H1 (cell line): Measurements from ENCODE around the gene USP54. TPM values are rescaled to one million over a fixed set of nuclear protein-coding genes. Genes with fewer than 3 reads are reported as not detected.

Experiments used
- CTCF ChIA-PET: fragments of 300-600 bp; sonication (Branson Sonifier 250); formaldehyde crosslinking; loops from one replicate; lab custom pipeline; 2021; ENCODE audit not compliant: partially characterized antibody; lab: Charles Lee
- POLR2A ChIA-PET: fragments of 300-600 bp; sonication (Branson Sonifier 250); formaldehyde crosslinking; loops from one replicate; lab custom pipeline; 2021; ENCODE audit warnings: inconsistent platforms; ENCODE audit not compliant: partially characterized antibody; lab: Charles Lee
- DNase-seq, 2 experiments: peaks; one replicate each; pipeline versions ENCODE4 v3.0.0 to v3.0.0-alpha.2; 2010 to 2022; ENCODE audit warnings: low spot score in 2 of 2, low read depth in 1 of 2, mixed read lengths in 1 of 2
- FAIRE-seq: peaks from 2 replicates; lab custom pipeline; 2011; peaks lifted over from hg19 to GRCh38; lab: Jason Lieb, UNC
- H2AFZ ChIP-seq: 2 replicates; pipeline ENCODE4 v1.8.1; 2012; ENCODE audit warnings: low read length, inconsistent platforms
- H2AK5ac ChIP-seq: 2 replicates; pipeline ENCODE4 v1.6.1; 2013; ENCODE audit warnings: low read depth, low read length
- H2BK120ac ChIP-seq: replicated peaks from 2 replicates; pipeline ENCODE3; 2013; ENCODE audit warnings: low read depth, low read length, inconsistent platforms
- H2BK12ac ChIP-seq: 2 replicates; pipeline ENCODE4 v1.6.1; 2013; ENCODE audit warnings: low read depth, low read length
- H2BK15ac ChIP-seq: 2 replicates; pipeline ENCODE4 v1.6.1; 2013; ENCODE audit warnings: low read length
- H2BK20ac ChIP-seq: 2 replicates; pipeline ENCODE4 v1.6.1; 2013; ENCODE audit warnings: low read length
- H2BK5ac ChIP-seq: 2 replicates; pipeline ENCODE4 v1.6.1; 2013; ENCODE audit warnings: low read depth, low read length
- H3K14ac ChIP-seq: 2 replicates; pipeline ENCODE4 v1.6.1; 2013; ENCODE audit warnings: inconsistent platforms; ENCODE audit not compliant: insufficient read length
- H3K18ac ChIP-seq: 2 replicates; pipeline ENCODE4 v1.6.1; 2013; ENCODE audit warnings: low read length; ENCODE audit errors: extremely low read depth
- H3K23ac ChIP-seq: 2 replicates; pipeline ENCODE4 v1.6.1; 2013; ENCODE audit warnings: inconsistent platforms; ENCODE audit not compliant: insufficient read length
- H3K23me2 ChIP-seq: 2 replicates; pipeline ENCODE4 v1.6.1; 2013; ENCODE audit warnings: low read depth, low read length
- H3K27ac ChIP-seq: 2 replicates; pipeline ENCODE4 v1.6.1; 2011; ENCODE audit warnings: low read depth, low read length, inconsistent platforms
- H3K27me3 ChIP-seq, 4 experiments: replicated peaks in 1 of 4; 1 replicate in 1 of 4; 2 replicates in 3 of 4; pipeline versions ENCODE4 v1.6.1 to v1.8.1; 2011 to 2013; ENCODE audit warnings: low read length in 3 of 4, mild to moderate bottlenecking in 3 of 4, inconsistent platforms in 2 of 4, mixed read lengths in 2 of 4, moderate library complexity in 1 of 4; ENCODE audit not compliant: control insufficient read depth in 3 of 4, insufficient read depth in 3 of 4; ENCODE audit errors: extremely low read depth in 1 of 4
- H3K36me3 ChIP-seq, 4 experiments: 2 replicates each; pipeline versions ENCODE4 v1.6.1 to v1.8.1; 2011 to 2013; ENCODE audit warnings: mild to moderate bottlenecking in 4 of 4, low read length in 3 of 4, moderate library complexity in 2 of 4, control low read depth in 1 of 4, inconsistent platforms in 1 of 4; ENCODE audit not compliant: insufficient read depth in 4 of 4, control insufficient read depth in 2 of 4
- H3K4ac ChIP-seq: replicated peaks from 2 replicates; pipeline ENCODE3; 2013; ENCODE audit warnings: low read length, low read depth, mixed read lengths, inconsistent platforms; ENCODE audit not compliant: insufficient read length
- H3K4me1 ChIP-seq, 4 experiments: replicated peaks in 1 of 4; 1 replicate in 1 of 4; 2 replicates in 3 of 4; pipeline versions ENCODE4 v1.6.1 to v1.8.1; 2011 to 2013; ENCODE audit warnings: low read length in 3 of 4, inconsistent platforms in 2 of 4, mixed read lengths in 1 of 4; ENCODE audit not compliant: insufficient read depth in 4 of 4, control insufficient read depth in 3 of 4
- H3K4me2 ChIP-seq, 2 experiments: 2 replicates each; pipeline versions ENCODE4 v1.6.1 to v1.8.1; 2011 to 2013; ENCODE audit warnings: low read depth in 2 of 2, low read length in 2 of 2, control low read depth in 1 of 2, inconsistent platforms in 1 of 2, mild to moderate bottlenecking in 1 of 2; ENCODE audit not compliant: insufficient read depth in 1 of 2
- H3K4me3 ChIP-seq, 4 experiments: fragments of 200-600, 300-600 bp in 1 of 4; sonication (generic), shearing (Covaris generic), sonication (Bioruptor Twin) in 1 of 4; 2 replicates each; pipeline versions ENCODE4 v1.5.1 to v1.8.1; 2011 to 2016; ENCODE audit warnings: low read length in 4 of 4, low read depth in 3 of 4, control low read depth in 2 of 4, inconsistent platforms in 2 of 4, mild to moderate bottlenecking in 2 of 4, mixed read lengths in 1 of 4, moderate library complexity in 1 of 4; ENCODE audit not compliant: insufficient read depth in 2 of 4; ENCODE audit errors: extremely low read depth in 1 of 4
- H3K56ac ChIP-seq: replicated peaks from 2 replicates; pipeline ENCODE3; 2013; ENCODE audit warnings: low read depth, mild to moderate bottlenecking, mixed read lengths, low read length, inconsistent platforms; ENCODE audit not compliant: insufficient read length
- H3K79me1 ChIP-seq: 2 replicates; pipeline ENCODE4 v1.6.1; 2013; ENCODE audit warnings: low read depth, low read length, control low read depth
- H3K79me2 ChIP-seq, 2 experiments: 2 replicates each; pipeline versions ENCODE4 v1.6.1 to v1.8.1; 2012 to 2013; ENCODE audit warnings: low read length in 2 of 2, mild to moderate bottlenecking in 2 of 2, inconsistent platforms in 1 of 2; ENCODE audit not compliant: insufficient read depth in 2 of 2, control insufficient read depth in 1 of 2
- H3K9ac ChIP-seq, 4 experiments: replicated peaks in 1 of 4; 1 replicate in 1 of 4; 2 replicates in 3 of 4; pipeline versions ENCODE4 v1.6.1 to v1.8.1; 2011 to 2013; ENCODE audit warnings: low read depth in 3 of 4, low read length in 3 of 4, control low read depth in 2 of 4, mild to moderate bottlenecking in 2 of 4, moderate library complexity in 2 of 4, inconsistent platforms in 1 of 4; ENCODE audit errors: extremely low read depth in 1 of 4
- H3K9me3 ChIP-seq, 2 experiments: 2 replicates each; pipeline versions ENCODE4 v1.6.1 to v1.8.1; 2012 to 2013; ENCODE audit warnings: mild to moderate bottlenecking in 2 of 2, moderate library complexity in 2 of 2, control low read depth in 1 of 2, inconsistent platforms in 1 of 2, low read depth in 1 of 2, low read length in 1 of 2, mixed read lengths in 1 of 2; ENCODE audit not compliant: insufficient read depth in 2 of 2
- H4K20me1 ChIP-seq, 2 experiments: replicated peaks in 1 of 2; 2 replicates each; pipeline versions ENCODE3 to v1.8.1; 2011 to 2013; ENCODE audit warnings: inconsistent platforms in 2 of 2, low read length in 2 of 2, mild to moderate bottlenecking in 1 of 2; ENCODE audit not compliant: insufficient read depth in 2 of 2, control insufficient read depth in 1 of 2
- H4K5ac ChIP-seq: 2 replicates; pipeline ENCODE4 v1.6.1; 2013; ENCODE audit warnings: low read length, low read depth, mixed read lengths, inconsistent platforms; ENCODE audit not compliant: insufficient read length
- H4K8ac ChIP-seq: 2 replicates; pipeline ENCODE4 v1.8.0; 2013; ENCODE audit warnings: mild to moderate bottlenecking, moderate library complexity, low read length, inconsistent platforms; ENCODE audit not compliant: insufficient read depth; ENCODE audit errors: extremely low read depth
- H4K91ac ChIP-seq: replicated peaks from 2 replicates; pipeline ENCODE3; 2013; ENCODE audit warnings: low read length, mixed read lengths, inconsistent platforms; ENCODE audit not compliant: insufficient read length
- BRCA1 ChIP-seq: IDR thresholded peaks from 2 replicates; pipeline ENCODE4 v1.6.1; 2012; ENCODE audit warnings: low read depth, low read length, improper control_type of control experiment
- CREB1 ChIP-seq: IDR thresholded peaks from 2 replicates; pipeline ENCODE4 v1.6.1; 2012; ENCODE audit warnings: inconsistent platforms
- EZH2 ChIP-seq: fragments of 200-600 bp; sonication (generic); IDR thresholded peaks from 2 replicates; pipeline ENCODE4 v1.7.1; 2012; ENCODE audit warnings: low read depth, mild to moderate bottlenecking, moderate library complexity, low read length, inconsistent platforms; ENCODE audit not compliant: severe bottlenecking
- GTF2F1 ChIP-seq: IDR thresholded peaks from 2 replicates; pipeline ENCODE4 v1.6.1; 2012; ENCODE audit warnings: low read depth, low read length, improper control_type of control experiment, borderline replicate concordance
- JUN ChIP-seq: IDR thresholded peaks from 2 replicates; pipeline ENCODE4 v1.6.1; 2011; ENCODE audit warnings: low read depth, mild to moderate bottlenecking, improper control_type of control experiment, low read length
- POLR2A ChIP-seq, 2 experiments: IDR thresholded peaks; 1 replicate in 1 of 2; 2 replicates in 1 of 2; pipeline ENCODE4 v1.6.1; 2011; ENCODE audit warnings: low read depth in 2 of 2, low read length in 2 of 2, mild to moderate bottlenecking in 2 of 2; ENCODE audit errors: control extremely low read depth in 1 of 2
- RFX5 ChIP-seq: IDR thresholded peaks from 2 replicates; pipeline ENCODE4 v1.6.1; 2011; ENCODE audit warnings: low read depth, low read length, improper control_type of control experiment, borderline replicate concordance
- TAF1 ChIP-seq: IDR thresholded peaks from 2 replicates; pipeline ENCODE4 v1.6.1; 2011; ENCODE audit warnings: mild to moderate bottlenecking, low read depth, low read length
- TAF7 ChIP-seq: optimal IDR thresholded peaks from 2 replicates; pipeline ENCODE3; 2011; ENCODE audit warnings: low read depth, mild to moderate bottlenecking, inconsistent platforms, low read length, moderate library complexity, borderline replicate concordance
- TCF12 ChIP-seq: IDR thresholded peaks from 2 replicates; pipeline ENCODE4 v1.6.1; 2011; ENCODE audit warnings: low read depth, mild to moderate bottlenecking, low read length
- WGBS, 2 experiments: shearing (Covaris generic) in 1 of 2; methylation state at CpG; one replicate each; pipeline versions ENCODE4 v1.1.6 to v1.1.7; 2013 to 2015; ENCODE audit warnings: low lambda C conversion rate in 2 of 2, mixed read lengths in 2 of 2, inconsistent platforms in 1 of 2, low coverage in 1 of 2, missing lambda C conversion rate in 1 of 2; ENCODE audit not compliant: insufficient replicate concordance in 2 of 2, insufficient coverage in 1 of 2, insufficient read length in 1 of 2; ENCODE audit errors: extremely low coverage in 1 of 2, missing lambda C conversion rate in 1 of 2; 5-methylcytosine and 5-hydroxymethylcytosine counted together
- polyA plus RNA-seq, 7 experiments: library from polyadenylated mRNA; depleted of rRNA in 3 of 7; stranded (reverse) in 5 of 7; unstranded in 2 of 7; fragments of >200 nt in 5 of 7; fragments of 200-250 nt in 2 of 7; gene quantifications; 1 replicate in 5 of 7; 2 replicates in 1 of 7; 4 replicates in 1 of 7; pipeline versions ENCODE4 v1.2.1 to v1.2.3, GENCODE V29; 2011 to 2013; ENCODE audit warnings: missing spikeins in 2 of 7, mixed read lengths in 2 of 7
- total RNA-seq: library from RNA; stranded (reverse); fragmentation: NEBNext Ultra II Directional; extraction: Animal tissue kit (Norgen Biotek cat#: 25700); gene quantifications from 2 replicates; pipeline ENCODE4 v1.2.1, GENCODE V29; 2021

USP54 gene
- total and polyA plus RNA-seq, 2 of the 8 experiments (the other 6 are each of a cell fraction or from before 2014, with no cell fraction given), result 46.2 to 65.6 TPM

DNA sequence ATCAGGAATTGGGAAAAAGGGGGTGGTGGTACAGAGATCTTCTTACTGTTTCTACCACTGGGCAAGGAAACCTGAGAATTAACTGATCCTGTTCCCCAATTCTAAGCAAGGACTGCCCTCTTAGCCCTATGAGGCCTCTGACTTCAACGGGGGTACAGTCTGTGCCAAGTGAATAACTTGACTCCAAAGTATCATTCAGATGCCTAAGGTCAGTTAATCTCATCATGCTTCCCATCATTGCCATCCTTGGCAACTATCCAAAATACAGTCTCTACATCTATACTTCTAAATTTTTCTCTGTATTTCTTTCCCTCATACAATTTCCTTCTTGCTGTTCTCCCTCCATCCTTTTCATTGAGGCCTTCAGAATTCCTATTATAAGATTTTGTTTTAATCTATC lies 105.8 kb downstream of the USP54 start:
- no peak overlapping the region for H2BK5ac ChIP-seq
- peaks cover 0 to 31% of the 10 kb centered on the region in 2 experiments; a peak in 2 of 4 replicates for H3K79me2 ChIP-seq
- H3K36me3 ChIP-seq, result peaks cover 0 to 5% (median 0%) of the 10 kb centered on the region in 4 experiments; a peak in 1 of 8 replicates
- WGBS, 2 experiments, result 95% methylated on average over 1 of the region's 1 CpG; no CpG with 5 or more reads in 1 of the 2 experiments
- H3K23me2 ChIP-seq, result no peaks in the 10 kb centered on the region
- no peak overlapping the region for H2BK120ac ChIP-seq
- DNase-seq (no peak), FAIRE-seq (no peak)
- no peak overlapping the region for H4K5ac ChIP-seq
- H3K9me3 ChIP-seq, result no peaks in the 10 kb centered on the region
- H4K20me1 ChIP-seq, result no peaks in the 10 kb centered on the region
- H3K56ac ChIP-seq, result no peak overlapping the region
- no peak overlapping the region for H3K4me3 ChIP-seq
- H4K91ac ChIP-seq, result no peak overlapping the region
- H3K14ac ChIP-seq, result no peak overlapping the region
- no peak overlapping the region for H4K8ac ChIP-seq
- H3K27ac ChIP-seq, result no peak overlapping the region
- H2BK20ac ChIP-seq, result no peak overlapping the region
- no peaks in the 10 kb centered on the region for H3K4me1 ChIP-seq
- no peak overlapping the region for H2BK12ac ChIP-seq
- no peak overlapping the region for H2AK5ac ChIP-seq
- CTCF ChIA-PET, result interaction anchor here (1.3 kb wide), 1 partner anchor 8 kb away, joined by 4 read pairs; no protein-coding TSS in a partner anchor
- no peak overlapping the region for H3K4me2 ChIP-seq
- no peak overlapping the region for H3K23ac ChIP-seq
- H3K27me3 ChIP-seq, result no peaks in the 10 kb centered on the region
- H3K79me1 ChIP-seq, result no peaks in the 10 kb centered on the region
- no peak overlapping the region for H2AFZ ChIP-seq
- TF ChIP-seq EZH2 (no peak), TAF7 (no peak), CREB1 (no peak), JUN (no peak), RFX5 (no peak), TCF12 (no peak), GTF2F1 (no peak), BRCA1 (no peak), TAF1 (no peak), POLR2A (IDR thresholded peaks at IDR 0.05; ENCODE audit: control extremely low read depth in 1 of 2, low read depth in 2 of 2, low read length in 2 of 2) (no peak)
- POLR2A ChIA-PET, result interaction anchor here (1.9 to 2.0 kb wide), 2 partner anchors 10 kb away, joined by 9 read pairs; partner anchors contain the start of gene PPP3CB
- H2BK15ac ChIP-seq, result no peak overlapping the region
- no peak overlapping the region for H3K9ac ChIP-seq
- H3K18ac ChIP-seq, result no peak overlapping the region
- no peak overlapping the region for H3K4ac ChIP-seq
